Skeletal muscle cell (primary cell): ENCODE measurements around the gene UGCG.

Experiments
- DNase-seq: peaks from one replicate; pipeline ENCODE4 v3.0.0-alpha.2; 2010; ENCODE audit warnings: low read depth
- H3K4me3 ChIP-seq: 2 replicates; pipeline ENCODE4 v1.5.1; 2011; ENCODE audit warnings: low read depth, mild to moderate bottlenecking, control low read depth, low read length, moderate library complexity

Gene UGCG

DNA sequence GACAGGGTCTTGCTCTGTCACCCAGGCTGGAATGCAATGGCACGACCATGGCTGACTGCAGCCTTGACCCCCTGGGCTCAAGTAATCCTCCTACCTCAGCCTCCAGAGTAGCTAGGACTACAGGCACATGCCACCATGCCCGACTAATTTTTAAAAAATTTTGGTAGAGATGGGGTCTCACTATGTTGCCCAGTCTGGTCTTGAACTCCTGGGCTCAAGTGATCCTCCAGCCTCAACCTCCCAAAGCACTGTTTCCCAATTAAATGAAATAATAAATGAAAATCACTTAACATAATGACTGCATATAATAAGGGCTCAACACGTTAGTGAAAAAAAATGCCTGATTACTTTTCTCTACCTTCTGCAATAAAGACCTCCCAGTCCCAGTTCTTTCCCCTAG is 71.0 kb downstream of the UGCG start:
- H3K4me3 ChIP-seq: no peak overlapping the region
- DNase-seq: no peak

DNA sequence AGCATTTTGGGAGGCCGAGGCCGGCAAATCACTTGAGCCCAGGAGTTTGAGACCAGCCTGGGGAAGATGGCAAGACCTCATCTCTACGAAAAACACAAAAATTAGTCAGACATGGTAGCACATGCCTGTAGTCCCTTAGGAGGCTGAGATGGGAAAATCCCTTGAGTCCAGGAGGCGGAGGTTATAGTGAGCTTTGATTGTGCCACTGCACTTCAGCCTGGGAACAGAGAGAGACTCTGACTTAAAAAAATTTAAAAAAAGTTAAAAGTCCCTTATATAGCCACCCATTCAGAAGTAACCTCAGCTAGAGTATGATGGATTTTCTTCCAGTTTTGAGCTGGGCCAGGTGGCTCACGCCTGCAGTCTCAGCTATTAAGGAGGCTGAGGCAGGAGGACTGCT is 72.4 kb downstream of the UGCG start:
- no peak overlapping the region for H3K4me3 ChIP-seq
- no peak for DNase-seq

DNA sequence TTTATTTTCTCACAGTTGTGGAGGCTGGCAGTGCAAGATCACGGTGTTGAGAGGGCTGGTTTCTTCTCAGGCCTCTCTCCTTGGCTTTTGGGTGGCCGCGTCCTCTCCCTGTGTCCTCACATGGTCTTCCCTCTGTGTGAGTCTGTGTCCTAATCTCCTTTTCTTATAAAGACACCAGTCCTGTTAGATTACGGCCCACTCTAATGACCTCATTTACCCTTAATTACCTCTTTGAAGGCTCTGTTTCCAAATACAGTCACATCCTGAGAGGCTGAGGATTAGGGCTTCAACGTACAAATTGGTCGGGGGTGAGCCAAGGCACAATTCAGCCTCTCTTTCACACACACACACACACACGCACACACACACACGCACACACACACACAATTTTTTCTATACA is 73.0 kb downstream of the UGCG start:
- DNase-seq: no peak
- H3K4me3 ChIP-seq: no peak overlapping the region

DNA sequence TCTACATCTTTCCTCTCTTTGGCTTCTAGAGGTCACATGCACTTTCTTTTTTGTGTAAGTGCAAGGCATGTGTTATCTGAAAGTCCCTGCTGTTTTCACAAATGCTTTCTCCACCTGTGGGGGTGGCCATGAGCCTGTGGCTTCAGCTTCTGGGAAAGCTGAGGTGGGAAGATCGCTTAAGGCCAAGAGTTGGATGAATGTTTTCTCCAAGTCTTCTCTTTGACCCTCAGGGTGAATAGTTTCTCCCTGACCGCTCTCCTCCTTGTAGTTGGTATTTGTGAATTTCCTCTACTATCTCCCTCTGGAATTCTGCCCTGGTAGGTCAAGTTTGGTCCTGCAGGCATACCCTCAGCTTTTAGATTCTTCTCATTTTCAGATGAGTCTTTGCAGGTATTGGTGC is 74.2 kb downstream of the UGCG start:
- DNase-seq: no peak
- H3K4me3 ChIP-seq: no peak overlapping the region

DNA sequence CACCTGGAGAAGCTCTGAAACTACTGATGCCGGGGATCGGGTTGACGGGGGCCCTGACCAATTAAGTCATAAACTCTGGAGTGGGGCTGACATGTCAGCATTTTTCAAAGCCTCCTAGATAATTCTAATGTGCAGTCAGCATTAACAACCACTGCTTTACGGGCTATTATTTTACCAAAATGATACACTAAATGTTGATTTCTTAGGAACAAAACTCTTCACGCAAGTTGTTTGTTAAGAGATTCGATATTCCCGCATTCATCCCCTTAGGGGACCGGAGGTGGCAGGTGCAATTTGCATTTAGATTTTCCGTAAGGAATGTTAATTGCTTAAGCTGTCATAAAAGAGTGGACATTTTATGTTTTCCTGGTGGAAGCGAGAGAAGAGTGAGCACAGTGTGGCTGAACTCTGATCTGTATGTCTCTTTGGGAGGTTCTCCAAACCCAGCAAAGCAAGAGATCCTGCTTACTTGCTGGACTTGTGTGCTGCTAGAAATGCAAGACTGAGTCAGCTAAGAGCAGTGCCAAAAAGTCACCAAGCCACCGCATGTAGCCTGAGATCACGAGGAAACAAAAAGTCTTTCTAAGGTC is 77.6 kb downstream of the UGCG start:
- no peak overlapping the region for H3K4me3 ChIP-seq
- DNase-seq: no peak

DNA sequence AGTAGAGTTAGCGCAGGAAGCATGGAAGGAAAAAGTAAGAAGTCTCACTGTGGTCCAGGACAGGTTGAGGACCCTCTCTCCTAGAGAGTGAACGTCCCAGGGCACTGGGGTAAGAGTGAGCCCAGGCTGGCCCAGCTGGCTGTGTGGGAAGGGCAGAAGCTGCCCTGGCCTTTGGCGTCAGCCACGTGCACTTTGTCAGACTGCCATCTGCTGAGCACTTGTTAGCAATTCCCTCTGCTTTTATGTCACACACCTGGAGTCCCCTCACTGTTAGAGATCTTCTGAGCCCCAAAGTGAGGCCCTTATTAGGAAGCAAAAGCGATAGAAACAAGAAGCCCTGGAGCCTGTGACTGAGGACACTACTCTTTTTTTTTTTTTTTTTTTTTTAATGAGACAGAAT is 79.1 kb downstream of the UGCG start:
- no peak overlapping the region for H3K4me3 ChIP-seq
- DNase-seq: no peak

DNA sequence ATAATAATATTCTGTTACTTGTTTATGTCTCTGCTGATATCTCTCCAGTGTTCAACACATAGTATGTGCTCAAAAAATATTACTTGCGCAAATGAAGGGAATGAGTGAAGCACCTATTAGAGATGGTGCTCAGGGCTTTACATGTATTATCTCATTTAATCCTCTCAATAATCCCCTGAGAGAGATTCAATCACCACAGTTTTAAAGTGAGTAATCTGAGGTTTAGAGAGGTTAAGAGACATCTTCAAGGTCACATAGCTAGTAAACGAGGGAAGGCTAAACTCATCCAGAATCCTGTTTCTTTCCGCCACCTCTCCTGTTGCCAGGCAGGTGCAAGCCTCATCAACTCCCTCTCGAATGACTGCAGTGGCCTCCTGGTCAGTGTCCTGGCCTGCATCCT is 82.0 kb downstream of the UGCG start:
- DNase-seq: no peak
- no peak overlapping the region for H3K4me3 ChIP-seq

DNA sequence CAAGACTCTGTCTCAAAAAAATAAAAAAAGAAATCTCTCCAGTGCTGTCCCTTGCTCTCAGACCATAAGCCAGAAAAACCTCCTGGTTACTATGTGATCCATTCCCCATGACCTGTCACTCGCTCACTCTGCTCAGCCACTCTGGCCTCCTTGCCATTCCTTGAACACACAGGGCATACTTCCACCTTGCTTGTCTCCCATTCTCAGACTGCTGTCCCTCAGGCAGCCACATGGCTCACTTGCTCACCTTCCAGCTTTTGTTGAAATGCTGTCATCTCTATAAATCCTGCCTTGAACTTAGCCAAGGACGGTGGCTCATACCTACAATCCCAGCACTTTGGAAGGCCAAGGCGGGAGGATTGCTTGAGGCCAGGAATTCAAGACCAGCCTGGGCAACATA is 82.9 kb downstream of the UGCG start:
- H3K4me3 ChIP-seq: no peak overlapping the region
- no peak for DNase-seq

DNA sequence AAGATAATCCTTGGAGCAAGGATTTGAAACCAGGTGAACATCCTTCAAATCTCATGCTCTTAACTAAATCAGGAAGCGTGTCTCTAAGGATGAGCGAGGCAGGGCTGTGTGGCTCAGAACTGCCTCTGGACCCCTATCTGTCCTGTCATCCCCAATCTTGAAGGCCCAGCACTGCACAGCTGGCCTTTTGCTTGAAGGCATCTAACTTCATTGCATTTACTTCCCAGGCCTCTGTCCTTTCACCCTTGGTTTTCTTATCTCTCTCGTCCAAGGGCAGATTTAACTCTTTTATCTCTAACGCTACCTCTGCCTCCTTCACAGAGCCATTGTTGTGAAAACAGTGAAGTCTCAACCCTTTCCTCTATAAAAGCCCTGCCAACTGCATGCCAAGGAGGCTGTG is 83.8 kb downstream of the UGCG start:
- H3K4me3 ChIP-seq: no peak overlapping the region
- no peak for DNase-seq

DNA sequence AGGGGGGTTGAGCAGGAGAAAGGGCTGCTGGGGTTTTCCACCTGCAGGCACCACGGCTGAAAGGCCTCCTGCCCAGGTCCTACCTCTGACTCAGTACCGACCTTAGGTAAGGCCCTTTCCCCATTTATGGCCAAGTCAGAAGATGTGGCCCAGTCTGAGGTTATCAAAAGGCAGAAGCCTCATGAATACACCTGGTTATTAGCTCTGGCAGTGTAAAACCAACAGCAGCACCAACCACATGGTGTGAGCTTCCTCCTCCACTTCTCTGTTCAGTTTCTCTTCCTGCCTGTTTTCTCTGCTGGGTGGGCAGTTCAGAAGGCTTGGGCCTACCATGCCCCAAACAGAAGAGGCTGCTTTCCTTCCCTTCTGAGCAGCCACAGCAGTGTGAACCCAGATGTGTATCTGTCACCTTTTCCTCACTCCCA is 86.9 kb downstream of the UGCG start:
- H3K4me3 ChIP-seq: no peak overlapping the region
- no peak for DNase-seq

DNA sequence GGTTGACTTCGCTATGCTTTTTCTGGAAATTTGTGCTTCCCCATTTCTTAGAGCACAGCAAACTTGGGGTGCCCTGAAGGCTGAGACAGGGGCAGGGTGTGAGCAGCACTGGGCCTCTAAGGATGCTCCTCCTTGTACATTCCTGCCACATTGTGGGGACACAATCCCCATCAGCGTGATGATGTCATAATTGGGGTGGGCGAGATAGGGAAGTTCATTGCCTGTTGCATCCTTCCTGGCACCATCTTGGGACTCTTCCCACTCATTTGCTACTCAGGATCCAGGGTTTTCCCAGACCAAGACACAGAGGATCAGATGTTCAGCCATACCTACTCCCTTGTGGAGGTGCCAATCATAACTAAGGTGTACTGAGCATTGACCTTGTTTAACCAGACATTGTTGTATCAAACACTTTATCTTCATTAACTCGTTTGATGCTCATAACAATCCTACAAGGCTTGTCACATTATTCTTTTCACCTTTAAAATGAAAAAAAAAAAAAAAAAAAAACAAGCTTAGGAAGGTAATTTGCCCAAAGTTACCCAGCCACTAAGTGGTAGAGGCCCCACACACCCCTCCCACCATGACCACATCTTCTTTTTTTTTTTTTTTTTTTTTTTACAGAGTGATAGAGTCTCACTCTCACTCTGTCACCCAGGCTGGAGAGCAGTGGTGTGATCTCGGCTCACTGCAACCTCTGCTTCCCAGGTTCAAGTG is 87.6 kb downstream of the UGCG start:
- no peak overlapping the region for H3K4me3 ChIP-seq
- DNase-seq: no peak
